ENCODE results near the gene MTHFSD. TPM values are rescaled to one million over a fixed set of nuclear protein-coding genes. Genes with fewer than 3 reads are reported as not detected.

MTHFSD gene
- total and polyA plus RNA-seq, 9 donors, result 11.0 to 24.9 (median 21.8) TPM

- no peak for DNase-seq
- no peak for TF ChIP-seq POLR2A (IDR thresholded peaks at IDR 0.05)
- no peak for TF ChIP-seq CTCF (IDR thresholded peaks at IDR 0.05)
- TF ChIP-seq EP300 (IDR thresholded peaks at IDR 0.05), result no peak
- Histone ChIP-seq H3K4me1 (ENCODE audit: insufficient read depth) (peaks cover 7% of the 10 kb centered on the region), H3K27ac (peak overlapping the region in 1 of 2 donors; percentile 88), H3K4me3 (no peak overlapping the region), H3K36me3 (no peaks in the 10 kb centered on the region), H3K9me3 (no peaks in the 10 kb centered on the region), H3K27me3 (no peaks in the 10 kb centered on the region)
- intact Hi-C loops (cut with DNase I), result loop anchor here in 2 of 4 donors (10.0 kb wide), 1 partner anchor 704 kb away; no protein-coding TSS in a partner anchor
- 84 to 90% (median 88%) methylated on average over 8 of the region's 8 CpGs for WGBS, 3 donors
These were observed 25.9 kb downstream of the MTHFSD start for GRCh38 chr16:86529160-86529559.

GRCh38 chr16:86528061-86528929 is 26.7 kb downstream of the MTHFSD start:
- H3K36me3 ChIP-seq, result no peaks in the 10 kb centered on the region
- H3K4me1 ChIP-seq (ENCODE audit: insufficient read depth), result peaks cover 7% of the 10 kb centered on the region
- H3K27ac ChIP-seq, result no peak overlapping the region
- intact Hi-C loops (cut with DNase I), result loop anchor here in 2 of 4 donors (10.0 kb wide), 1 partner anchor 703 kb away; no protein-coding TSS in a partner anchor
- H3K4me3 ChIP-seq, result no peak overlapping the region
- no peaks in the 10 kb centered on the region for H3K27me3 ChIP-seq
- no peaks in the 10 kb centered on the region for H3K9me3 ChIP-seq
- no peak for TF ChIP-seq EP300 (IDR thresholded peaks at IDR 0.05)
- TF ChIP-seq CTCF (IDR thresholded peaks at IDR 0.05), result no peak
- no peak for TF ChIP-seq POLR2A (IDR thresholded peaks at IDR 0.05)
- no peak for DNase-seq
- WGBS, 3 donors, result 86 to 87% (median 86%) methylated on average over 30 to 38 of the region's 38 CpGs

GRCh38 chr16:86527366-86527765 is 27.7 kb downstream of the MTHFSD start:
- no peaks in the 10 kb centered on the region for H3K27me3 ChIP-seq
- no peak for DNase-seq
- 89 to 93% (median 93%) methylated on average over 15 of the region's 15 CpGs for WGBS, 3 donors

GRCh38 chr16:86525696-86526095 is 29.3 kb downstream of the MTHFSD start:
- no peaks in the 10 kb centered on the region for H3K9me3 ChIP-seq
- H3K4me3 ChIP-seq, result no peak overlapping the region
- H3K36me3 ChIP-seq, result no peaks in the 10 kb centered on the region
- peaks cover 7% of the 10 kb centered on the region for H3K4me1 ChIP-seq (ENCODE audit: insufficient read depth)
- H3K27ac ChIP-seq, result no peak overlapping the region
- intact Hi-C loops (cut with DNase I), result loop anchor here in 2 of 4 donors (10.0 kb wide), 1 partner anchor 701 kb away; no protein-coding TSS in a partner anchor
- 60 to 67% (median 63%) methylated on average over 12 of the region's 12 CpGs for WGBS, 3 donors
- H3K27me3 ChIP-seq, result no peaks in the 10 kb centered on the region
- peak in 1 of 5 donors; percentile 12 for DNase-seq
- TF ChIP-seq CTCF (IDR thresholded peaks at IDR 0.05) (no peak), EP300 (IDR thresholded peaks at IDR 0.05) (no peak), POLR2A (IDR thresholded peaks at IDR 0.05) (no peak)

More at GRCh38 chr16:86527366-86527765, 27.7 kb downstream of the MTHFSD start:
- no peaks in the 10 kb centered on the region for H3K36me3 ChIP-seq
- no peak overlapping the region for H3K27ac ChIP-seq
- TF ChIP-seq CTCF (IDR thresholded peaks at IDR 0.05), result no peak
- no peak overlapping the region for H3K4me3 ChIP-seq
- no peaks in the 10 kb centered on the region for H3K9me3 ChIP-seq
- peaks cover 7% of the 10 kb centered on the region for H3K4me1 ChIP-seq (ENCODE audit: insufficient read depth)
- intact Hi-C loops (cut with DNase I), result loop anchor here in 2 of 4 donors (10.0 kb wide), 1 partner anchor 703 kb away; no protein-coding TSS in a partner anchor

All from ovary (tissue), 9 donors.